ENCODE measurements around the gene GALNT5.

GALNT5 gene

GRCh38 chr2:157231476-157231875 lies 26.0 kb upstream of the GALNT5 start:
- DNase-seq (ENCODE audit: low read depth), result no peak

DNA sequence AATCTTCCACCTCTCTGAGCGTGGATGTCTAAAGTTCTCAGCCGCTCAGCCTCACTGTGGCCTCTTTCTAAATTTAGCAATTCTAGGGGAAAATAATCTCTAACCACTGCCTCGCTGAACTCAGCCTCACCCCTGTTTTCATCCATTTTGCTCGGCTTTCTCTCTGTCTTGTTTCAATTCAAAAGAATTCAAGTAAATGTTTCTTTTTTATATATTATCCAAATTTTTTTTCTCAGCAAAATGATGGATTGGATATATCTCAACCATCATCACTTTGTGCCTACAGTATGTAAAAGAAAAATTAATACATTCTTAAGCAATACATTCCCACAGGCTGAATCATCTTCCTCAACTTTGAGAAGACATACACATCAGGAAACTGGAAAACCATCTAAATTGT lies 24.0 kb upstream of the GALNT5 start:
- DNase-seq (ENCODE audit: low read depth), result no peak
- TF ChIP-seq CTCF (IDR thresholded peaks at IDR 0.05; ENCODE audit: low read depth, low read length) (no peak), POLR2A (IDR thresholded peaks at IDR 0.05; ENCODE audit: extremely low read depth, insufficient read length) (no peak), MAX (IDR thresholded peaks at IDR 0.05; ENCODE audit: low read depth, low read length) (no peak), MYC (IDR thresholded peaks at IDR 0.05; ENCODE audit: low read depth, low read length) (no peak)
- no peak overlapping the region for H3K4me3 ChIP-seq (ENCODE audit: low read depth, low read length)

More at GRCh38 chr2:157231476-157231875, 26.0 kb upstream of the GALNT5 start:
- no peak overlapping the region for H3K4me3 ChIP-seq (ENCODE audit: low read depth, low read length)
- no peak for TF ChIP-seq MYC (IDR thresholded peaks at IDR 0.05; ENCODE audit: low read depth, low read length)
- TF ChIP-seq CTCF (IDR thresholded peaks at IDR 0.05; ENCODE audit: low read depth, low read length), result no peak
- no peak for TF ChIP-seq POLR2A (IDR thresholded peaks at IDR 0.05; ENCODE audit: extremely low read depth, insufficient read length)
- no peak for TF ChIP-seq MAX (IDR thresholded peaks at IDR 0.05; ENCODE audit: low read depth, low read length)

DNA sequence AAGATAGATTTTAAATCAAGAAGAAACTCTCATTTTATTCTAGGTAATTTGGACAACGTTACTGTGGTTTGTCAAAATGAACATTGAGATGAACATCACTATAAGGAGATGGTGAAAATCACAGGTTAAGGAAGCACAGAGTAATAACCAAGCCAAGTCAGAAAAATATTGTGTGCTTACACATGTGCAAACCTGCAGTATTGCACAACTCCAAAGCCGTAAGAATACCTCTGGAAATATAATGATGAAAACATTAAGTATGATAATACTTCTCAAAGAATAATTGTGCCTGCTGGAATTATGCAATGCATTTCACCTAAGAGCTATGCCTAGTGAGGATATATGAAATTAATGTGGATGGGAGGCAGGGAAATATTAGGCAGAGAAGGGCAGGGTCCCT lies 21.1 kb upstream of the GALNT5 start:
- no peak for DNase-seq (ENCODE audit: low read depth)
- TF ChIP-seq POLR2A (IDR thresholded peaks at IDR 0.05; ENCODE audit: extremely low read depth, insufficient read length) (no peak), CTCF (IDR thresholded peaks at IDR 0.05; ENCODE audit: low read depth, low read length) (no peak), MYC (IDR thresholded peaks at IDR 0.05; ENCODE audit: low read depth, low read length) (no peak), MAX (IDR thresholded peaks at IDR 0.05; ENCODE audit: low read depth, low read length) (no peak)
- H3K4me3 ChIP-seq (ENCODE audit: low read depth, low read length), result no peak overlapping the region

DNA sequence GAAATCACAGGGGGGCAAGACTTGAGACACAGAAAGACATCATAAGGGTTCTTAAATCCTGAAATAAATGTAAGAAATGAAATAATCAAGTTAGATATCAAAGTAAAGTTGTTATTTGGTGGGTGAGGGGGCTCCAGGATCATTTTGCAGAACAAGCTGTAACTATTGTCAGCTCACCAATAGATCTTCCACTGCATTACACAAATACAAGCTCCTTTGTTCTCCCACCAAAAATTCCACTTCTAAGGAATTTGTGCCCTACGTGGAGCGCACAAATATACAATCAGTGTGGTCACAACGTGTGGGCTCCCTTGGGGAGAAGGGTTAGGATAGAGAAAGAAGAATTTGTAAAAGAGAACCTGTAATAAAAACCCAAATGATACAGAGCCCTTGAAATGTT lies 19.2 kb upstream of the GALNT5 start:
- no peak overlapping the region for H3K4me3 ChIP-seq (ENCODE audit: low read depth, low read length)
- TF ChIP-seq MYC (IDR thresholded peaks at IDR 0.05; ENCODE audit: low read depth, low read length) (no peak), POLR2A (IDR thresholded peaks at IDR 0.05; ENCODE audit: extremely low read depth, insufficient read length) (no peak), CTCF (IDR thresholded peaks at IDR 0.05; ENCODE audit: low read depth, low read length) (no peak), MAX (IDR thresholded peaks at IDR 0.05; ENCODE audit: low read depth, low read length) (no peak)
- no peak for DNase-seq (ENCODE audit: low read depth)

GRCh38 chr2:157244691-157245090 lies 12.8 kb upstream of the GALNT5 start:
- no peak overlapping the region for H3K4me3 ChIP-seq (ENCODE audit: low read depth, low read length)
- TF ChIP-seq POLR2A (IDR thresholded peaks at IDR 0.05; ENCODE audit: extremely low read depth, insufficient read length) (no peak), MAX (IDR thresholded peaks at IDR 0.05; ENCODE audit: low read depth, low read length) (no peak), CTCF (IDR thresholded peaks at IDR 0.05; ENCODE audit: low read depth, low read length) (no peak), MYC (IDR thresholded peaks at IDR 0.05; ENCODE audit: low read depth, low read length) (no peak)
- DNase-seq (ENCODE audit: low read depth), result no peak

Measured in NB4 (cell line).